ENCODE data around the gene ZFAND6.

DNA sequence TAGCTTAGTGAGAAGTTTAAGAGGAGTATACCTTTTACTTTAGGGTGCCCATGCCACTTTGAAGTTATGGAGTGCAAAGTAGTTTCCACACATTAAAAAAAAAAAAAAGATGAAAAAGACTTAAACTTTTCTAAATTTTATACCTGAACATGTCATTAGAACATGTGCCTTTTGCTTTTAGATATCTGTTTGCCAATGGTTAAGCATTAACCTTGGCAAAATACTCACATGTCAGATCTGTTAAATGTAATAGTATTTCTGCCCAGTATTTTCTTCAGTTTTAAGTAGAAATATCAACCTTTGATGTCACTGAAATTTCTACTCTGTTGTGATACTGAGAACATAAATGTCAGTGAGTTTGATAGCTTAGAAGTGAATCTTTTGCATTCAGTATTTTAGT, 12.2 kb downstream of the ZFAND6 start:
- no peak for TF ChIP-seq POLR2A (IDR thresholded peaks at IDR 0.05)
- TF ChIP-seq, protein P1, sequence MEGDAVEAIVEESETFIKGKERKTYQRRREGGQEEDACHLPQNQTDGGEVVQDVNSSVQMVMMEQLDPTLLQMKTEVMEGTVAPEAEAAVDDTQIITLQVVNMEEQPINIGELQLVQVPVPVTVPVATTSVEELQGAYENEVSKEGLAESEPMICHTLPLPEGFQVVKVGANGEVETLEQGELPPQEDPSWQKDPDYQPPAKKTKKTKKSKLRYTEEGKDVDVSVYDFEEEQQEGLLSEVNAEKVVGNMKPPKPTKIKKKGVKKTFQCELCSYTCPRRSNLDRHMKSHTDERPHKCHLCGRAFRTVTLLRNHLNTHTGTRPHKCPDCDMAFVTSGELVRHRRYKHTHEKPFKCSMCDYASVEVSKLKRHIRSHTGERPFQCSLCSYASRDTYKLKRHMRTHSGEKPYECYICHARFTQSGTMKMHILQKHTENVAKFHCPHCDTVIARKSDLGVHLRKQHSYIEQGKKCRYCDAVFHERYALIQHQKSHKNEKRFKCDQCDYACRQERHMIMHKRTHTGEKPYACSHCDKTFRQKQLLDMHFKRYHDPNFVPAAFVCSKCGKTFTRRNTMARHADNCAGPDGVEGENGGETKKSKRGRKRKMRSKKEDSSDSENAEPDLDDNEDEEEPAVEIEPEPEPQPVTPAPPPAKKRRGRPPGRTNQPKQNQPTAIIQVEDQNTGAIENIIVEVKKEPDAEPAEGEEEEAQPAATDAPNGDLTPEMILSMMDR (IDR thresholded peaks at IDR 0.05): no peak

Measured in Peyer's patch (tissue), 4 donors.